IPS-15b (cell line): ENCODE data around the gene USP2.
A peak's percentile ranks its signal among the peaks of the same experiment; 100 is the strongest.

Experiments used
- H3K27me3 ChIP-seq: one replicate; pipeline ENCODE4 v1.6.1; 2013; ENCODE audit warnings: low read length; ENCODE audit not compliant: control insufficient read depth, insufficient read depth
- H3K36me3 ChIP-seq: one replicate; pipeline ENCODE4 v1.6.1; 2013; ENCODE audit warnings: low read length; ENCODE audit not compliant: control insufficient read depth, insufficient read depth
- H3K4me1 ChIP-seq: one replicate; pipeline ENCODE4 v1.6.1; 2013; ENCODE audit warnings: mild to moderate bottlenecking, low read length; ENCODE audit not compliant: control insufficient read depth, insufficient read depth
- H3K4me3 ChIP-seq: one replicate; pipeline ENCODE4 v1.5.1; 2013; ENCODE audit warnings: low read depth, low read length
- H3K9ac ChIP-seq: one replicate; pipeline ENCODE4 v1.6.1; 2013; ENCODE audit warnings: low read depth, mild to moderate bottlenecking, low read length
- H3K9me3 ChIP-seq: one replicate; pipeline ENCODE4 v1.6.1; 2013; ENCODE audit warnings: mild to moderate bottlenecking, low read length; ENCODE audit not compliant: control insufficient read depth, insufficient read depth

Gene USP2

DNA sequence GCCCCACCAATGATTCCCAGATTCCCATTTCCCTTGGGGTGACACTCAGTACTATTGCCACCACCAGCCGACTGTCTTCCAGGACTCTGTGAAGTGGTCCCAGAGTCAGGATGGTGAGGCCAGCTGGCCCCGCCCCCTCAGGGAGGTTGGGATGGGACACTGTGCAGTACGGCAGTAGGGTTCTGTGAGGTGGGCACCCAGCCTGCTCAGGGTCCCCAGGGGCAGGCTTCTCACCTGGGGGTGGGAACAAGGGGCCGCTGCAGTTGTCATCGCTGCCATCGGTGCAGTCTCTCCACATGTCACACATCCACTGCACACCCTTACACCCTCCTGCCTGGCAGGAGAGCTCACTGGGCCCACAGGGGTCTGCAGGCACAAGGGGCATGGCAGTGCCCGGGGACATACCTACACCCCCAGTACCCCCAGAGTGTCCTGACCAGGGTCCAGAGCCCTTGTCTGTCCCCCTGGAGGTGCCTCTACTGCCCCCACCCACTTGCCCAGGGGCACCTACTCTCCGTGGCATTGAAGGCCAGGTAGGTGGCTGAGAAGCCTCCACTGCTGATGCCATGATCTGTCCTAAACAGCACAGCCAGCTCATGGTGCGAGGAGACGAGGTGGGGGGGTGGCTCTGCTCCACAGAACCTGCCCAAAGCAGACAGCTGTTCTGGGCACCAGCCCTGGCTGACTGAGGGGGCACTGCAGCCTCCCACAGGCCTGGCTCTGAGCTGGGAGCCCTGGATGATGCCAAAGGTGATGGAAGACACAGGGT, 38.9 kb downstream of the USP2 start:
- Histone ChIP-seq H3K9ac (no peak overlapping the region), H3K9me3 (no peaks in the 10 kb centered on the region), H3K4me1 (peaks cover 6% of the 10 kb centered on the region), H3K36me3 (no peaks in the 10 kb centered on the region), H3K4me3 (no peak overlapping the region), H3K27me3 (peaks cover 53% of the 10 kb centered on the region)

DNA sequence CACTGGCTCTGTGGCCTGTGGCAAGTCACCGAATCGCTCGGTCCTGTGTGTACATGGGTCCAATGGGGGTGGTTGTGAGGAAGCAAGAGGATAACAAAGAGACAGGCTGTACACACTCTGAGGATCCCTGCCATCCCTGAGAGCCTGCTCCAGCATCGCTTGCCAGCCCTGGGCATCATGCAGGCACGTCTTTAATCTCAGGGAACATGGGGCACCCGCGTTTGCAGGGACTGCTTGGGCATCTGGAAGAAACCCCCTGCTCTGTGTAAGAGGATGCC, 39.5 kb downstream of the USP2 start:
- H3K27me3 ChIP-seq, result peaks cover 49% of the 10 kb centered on the region
- H3K4me3 ChIP-seq, result no peak overlapping the region
- no peaks in the 10 kb centered on the region for H3K36me3 ChIP-seq
- H3K9me3 ChIP-seq, result no peaks in the 10 kb centered on the region
- peaks cover 11% of the 10 kb centered on the region for H3K4me1 ChIP-seq
- H3K9ac ChIP-seq, result no peak overlapping the region

GRCh38 chr11:119341222-119342022, 40.1 kb downstream of the USP2 start:
- Histone ChIP-seq H3K9me3 (no peaks in the 10 kb centered on the region), H3K36me3 (peaks cover 2% of the 10 kb centered on the region), H3K27me3 (peaks cover 47% of the 10 kb centered on the region), H3K4me3 (peak overlapping the region; percentile 54), H3K4me1 (peaks cover 11% of the 10 kb centered on the region), H3K9ac (no peak overlapping the region)

GRCh38 chr11:119340335-119341221, 40.9 kb downstream of the USP2 start, which contains the start of gene C1QTNF5:
Gene C1QTNF5, minus strand, starts transcription at chr11:119340883. Its CDS starts 486 bp downstream, at chr11:119340397.
- Histone ChIP-seq H3K36me3 (peaks cover 8% of the 10 kb centered on the region), H3K4me1 (peaks cover 11% of the 10 kb centered on the region), H3K27me3 (peaks cover 44% of the 10 kb centered on the region), H3K9ac (no peak within 1 kb of the TSS), H3K4me3 (peak within 1 kb of the TSS; percentile 54), H3K9me3 (no peaks in the 10 kb centered on the region)

DNA sequence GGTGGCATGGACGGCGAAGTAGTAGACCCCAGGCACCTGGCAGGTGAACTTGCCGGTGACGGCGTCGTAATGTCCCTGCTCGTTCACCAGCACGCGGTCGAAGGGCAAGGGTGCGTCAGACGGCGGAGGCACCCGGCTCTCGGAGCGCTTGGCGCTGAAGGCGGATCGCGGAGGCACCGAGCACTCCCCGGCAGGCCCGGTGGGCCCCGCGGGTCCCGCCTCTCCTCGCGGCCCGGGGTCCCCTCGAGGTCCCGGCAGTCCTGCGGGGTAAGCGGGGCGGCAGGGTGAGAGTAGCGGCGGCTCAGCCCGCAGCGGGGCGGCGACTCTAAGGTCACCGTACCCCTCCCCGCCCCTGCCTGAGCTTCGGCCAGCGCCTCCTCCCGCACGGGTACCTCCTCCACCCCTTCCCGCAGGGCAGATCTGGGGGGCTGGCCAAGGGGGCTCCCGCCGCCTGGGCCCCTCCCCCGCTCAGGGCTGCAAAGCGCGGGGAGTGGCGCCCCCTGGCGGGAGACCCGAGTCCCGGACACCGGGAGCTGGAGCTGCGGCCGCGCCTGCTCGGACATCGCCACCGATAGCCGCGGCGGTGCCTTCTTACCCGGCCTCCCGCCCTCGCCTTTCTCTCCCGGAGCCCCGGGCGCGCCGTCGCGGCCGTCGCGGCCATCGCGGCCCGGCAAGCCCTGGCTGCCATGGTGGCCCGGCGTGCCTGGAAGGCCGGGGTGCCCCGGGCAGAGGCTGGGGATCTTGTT, 41.7 kb downstream of the USP2 start:
- H3K4me1 ChIP-seq, result peaks cover 11% of the 10 kb centered on the region
- peaks cover 8% of the 10 kb centered on the region for H3K36me3 ChIP-seq
- H3K27me3 ChIP-seq, result peaks cover 37% of the 10 kb centered on the region
- H3K9me3 ChIP-seq, result no peaks in the 10 kb centered on the region
- H3K4me3 ChIP-seq, result peak overlapping the region; percentile 54
- no peak overlapping the region for H3K9ac ChIP-seq

- Histone ChIP-seq H3K9me3 (no peaks in the 10 kb centered on the region), H3K9ac (no peak overlapping the region), H3K36me3 (peaks cover 8% of the 10 kb centered on the region), H3K4me3 (peak overlapping the region; percentile 54), H3K4me1 (peaks cover 11% of the 10 kb centered on the region), H3K27me3 (peaks cover 33% of the 10 kb centered on the region)
These were observed 42.4 kb downstream of the USP2 start for GRCh38 chr11:119338965-119339588.

DNA sequence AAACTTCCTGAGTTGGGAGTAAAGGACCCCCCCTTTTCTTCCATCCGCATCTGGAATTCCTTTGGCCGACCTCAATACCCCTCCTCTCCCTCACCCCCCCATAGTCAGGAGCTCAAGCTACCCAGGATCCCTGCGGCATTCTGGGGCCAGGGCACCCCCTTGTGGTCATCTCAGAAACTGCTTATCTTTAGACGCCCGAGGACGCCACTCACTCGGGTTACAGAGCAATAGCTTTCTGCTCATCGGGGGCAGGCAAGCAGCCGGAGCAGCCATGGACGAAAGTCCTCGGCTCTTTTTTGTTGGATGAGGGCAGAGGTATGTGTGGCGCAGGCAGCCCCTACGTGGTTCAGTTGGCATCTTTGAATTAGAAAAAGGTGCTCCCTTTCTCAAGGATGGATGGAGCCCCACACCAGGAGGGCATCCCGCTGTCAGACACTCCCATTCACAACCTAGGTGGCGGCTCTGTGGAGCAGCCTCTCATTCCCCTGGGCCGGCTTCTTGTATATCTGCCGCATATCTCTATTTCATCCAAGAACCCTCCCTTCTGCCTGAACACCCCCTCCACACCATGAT, 43.1 kb downstream of the USP2 start:
- peak overlapping the region; percentile 8 for H3K9ac ChIP-seq
- peak overlapping the region; percentile 54 for H3K4me3 ChIP-seq

GRCh38 chr11:119337581-119338317, 43.7 kb downstream of the USP2 start:
- Histone ChIP-seq H3K27me3 (peaks cover 30% of the 10 kb centered on the region), H3K4me3 (peak overlapping the region; percentile 54), H3K9ac (peak overlapping the region; percentile 8), H3K36me3 (peaks cover 8% of the 10 kb centered on the region), H3K4me1 (peaks cover 13% of the 10 kb centered on the region), H3K9me3 (no peaks in the 10 kb centered on the region)

More for the DNA sequence above, 43.1 kb downstream of the USP2 start:
- Histone ChIP-seq H3K36me3 (peaks cover 8% of the 10 kb centered on the region), H3K27me3 (peaks cover 33% of the 10 kb centered on the region), H3K4me1 (peaks cover 13% of the 10 kb centered on the region), H3K9me3 (no peaks in the 10 kb centered on the region)

DNA sequence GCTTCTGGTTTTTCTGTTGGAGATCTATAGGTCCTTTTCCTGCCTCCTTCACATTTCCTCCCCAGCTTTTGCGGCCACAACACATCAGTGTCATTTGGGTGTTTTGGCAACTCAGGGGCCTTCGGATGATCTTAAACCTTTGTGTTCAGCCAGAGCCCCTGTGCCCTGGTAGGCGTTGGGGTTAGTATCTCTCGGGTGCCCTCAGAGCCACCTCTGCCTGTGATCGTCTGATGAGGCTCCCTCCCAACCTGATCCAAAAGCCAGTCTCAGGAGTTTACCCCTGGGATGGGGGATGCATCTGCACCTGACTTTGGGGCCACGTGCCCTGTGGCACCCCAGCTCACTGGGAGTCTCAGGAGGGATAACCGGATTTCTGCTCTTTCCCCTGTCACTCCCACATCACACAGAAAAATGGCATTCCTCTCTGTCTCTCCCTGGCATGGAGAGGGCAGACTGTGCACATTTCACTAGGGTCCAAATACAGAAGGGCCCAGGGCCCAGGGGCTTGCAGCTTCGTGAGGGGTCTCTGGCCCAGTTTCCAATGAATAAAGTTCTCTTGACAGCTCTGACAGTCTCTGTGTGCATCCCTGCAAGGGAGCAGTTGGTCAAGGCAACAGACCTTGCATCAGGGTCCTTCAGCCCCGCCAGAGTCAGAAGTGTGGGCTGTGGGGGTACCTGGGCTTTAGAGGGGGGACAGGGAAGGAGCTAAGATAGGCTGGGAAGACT, 44.6 kb downstream of the USP2 start:
- Histone ChIP-seq H3K36me3 (peaks cover 8% of the 10 kb centered on the region), H3K4me1 (peaks cover 13% of the 10 kb centered on the region), H3K27me3 (peaks cover 22% of the 10 kb centered on the region), H3K9me3 (no peaks in the 10 kb centered on the region), H3K9ac (peak overlapping the region; percentile 2), H3K4me3 (peak overlapping the region; percentile 54)
